ENCODE data around the gene CTIF. TPM values are rescaled to one million over a fixed set of nuclear protein-coding genes. Genes with fewer than 3 reads are reported as not detected.

CTIF gene
- total and polyA plus RNA-seq, 12 donors, result 20.5 to 159 (median 57.0) TPM

GRCh38 chr18:48828194-48828545 is 289.3 kb downstream of the CTIF start:
- intact Hi-C loops (cut with DNase I), result no loop called here
- Histone ChIP-seq H3K9me3 (replicated peaks in 1 of 3) (no peaks in the 10 kb centered on the region), H3K36me3 (replicated peaks in 1 of 2) (no peaks in the 10 kb centered on the region), H3K4me3 (no peak overlapping the region), H3K4me1 (replicated peaks in 1 of 2) (peaks cover 0 to 54% of the 10 kb centered on the region in 2 donors), H3K27me3 (no peaks in the 10 kb centered on the region), H3K27ac (peak overlapping the region in 2 of 5 donors; percentile 50 to 81)
- DNase-seq, result peak in 1 of 7 donors; percentile 4
- no peak for TF ChIP-seq POLR2A (IDR thresholded peaks at IDR 0.05)
- TF ChIP-seq CTCF (IDR thresholded peaks at IDR 0.05), result no peak
- WGBS, 4 donors, result 56 to 67% (median 62%) methylated on average over 3 of the region's 3 CpGs

GRCh38 chr18:48828691-48829442 is 290.0 kb downstream of the CTIF start:
- H3K4me3 ChIP-seq, result no peak overlapping the region
- H3K9me3 ChIP-seq (replicated peaks in 1 of 3), result no peaks in the 10 kb centered on the region
- H3K27ac ChIP-seq, result peak overlapping the region in 2 of 5 donors; percentile 50 to 81
- peak in 4 of 7 donors; percentile 4 to 49 (median 18) for DNase-seq
- no peaks in the 10 kb centered on the region for H3K36me3 ChIP-seq (replicated peaks in 1 of 2)
- H3K4me1 ChIP-seq (replicated peaks in 1 of 2), result peaks cover 0 to 59% of the 10 kb centered on the region in 2 donors
- 64 to 73% (median 68%) methylated on average over 15 of the region's 15 CpGs for WGBS, 4 donors
- H3K27me3 ChIP-seq, result no peaks in the 10 kb centered on the region
- intact Hi-C loops (cut with DNase I), result no loop called here
- TF ChIP-seq POLR2A (IDR thresholded peaks at IDR 0.05), result no peak
- TF ChIP-seq CTCF (IDR thresholded peaks at IDR 0.05), result no peak

GRCh38 chr18:48829443-48830149 is 290.8 kb downstream of the CTIF start:
- H3K27me3 ChIP-seq, result no peaks in the 10 kb centered on the region
- H3K27ac ChIP-seq, result peak overlapping the region in 1 of 5 donors; percentile 50
- peak in 4 of 7 donors; percentile 11 to 68 (median 18) for DNase-seq

More at GRCh38 chr18:48829443-48830149, 290.8 kb downstream of the CTIF start:
- Histone ChIP-seq H3K36me3 (replicated peaks in 1 of 2) (no peaks in the 10 kb centered on the region), H3K9me3 (replicated peaks in 1 of 3) (no peaks in the 10 kb centered on the region), H3K4me1 (replicated peaks in 1 of 2) (peaks cover 0 to 67% of the 10 kb centered on the region in 2 donors), H3K4me3 (no peak overlapping the region)
- TF ChIP-seq POLR2A (IDR thresholded peaks at IDR 0.05) (no peak), CTCF (IDR thresholded peaks at IDR 0.05) (no peak)
- intact Hi-C loops (cut with DNase I), result loop anchor here in 1 of 2 donors (10.0 kb wide), 1 partner anchor 115 kb away; no protein-coding TSS in a partner anchor
- WGBS, 4 donors, result 84 to 90% (median 85%) methylated on average over 10 to 13 of the region's 13 CpGs
